HuH-7.5 (cell line): ENCODE measurements around the gene AJAP1.

Experiments
- DNase-seq: peaks from one replicate; pipeline ENCODE4 v3.0.0; 2011; ENCODE audit warnings: low spot score

The AJAP1 gene

DNA sequence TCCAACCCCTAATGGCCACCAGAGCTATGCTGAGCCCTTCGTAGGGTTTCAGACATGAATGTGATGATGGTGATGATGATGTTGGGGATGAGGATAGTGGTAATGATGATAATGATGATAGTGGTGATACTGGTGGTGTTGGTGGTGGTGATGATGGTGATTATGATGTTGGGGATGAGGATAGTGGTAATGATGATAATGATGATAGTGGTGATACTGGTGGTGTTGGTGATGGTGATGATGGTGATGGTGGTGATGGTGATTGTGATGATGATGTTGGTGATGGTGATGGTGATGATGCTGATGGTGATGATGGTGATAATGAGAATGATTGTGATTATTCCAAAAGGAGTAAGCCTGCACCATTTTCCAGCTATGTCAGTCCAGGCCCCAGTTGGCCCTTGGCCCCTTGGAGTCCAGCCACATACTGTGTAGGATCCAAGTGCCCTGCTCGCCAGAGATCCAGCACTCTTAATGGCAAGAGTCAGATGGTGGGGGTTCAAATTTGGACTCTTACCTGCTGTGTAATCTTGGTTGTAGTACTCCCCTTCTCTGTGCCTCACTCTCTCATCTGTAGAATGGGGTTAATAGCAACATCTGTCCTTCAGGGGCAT lies 28.3 kb downstream of the AJAP1 start:
- DNase-seq, result no peak

DNA sequence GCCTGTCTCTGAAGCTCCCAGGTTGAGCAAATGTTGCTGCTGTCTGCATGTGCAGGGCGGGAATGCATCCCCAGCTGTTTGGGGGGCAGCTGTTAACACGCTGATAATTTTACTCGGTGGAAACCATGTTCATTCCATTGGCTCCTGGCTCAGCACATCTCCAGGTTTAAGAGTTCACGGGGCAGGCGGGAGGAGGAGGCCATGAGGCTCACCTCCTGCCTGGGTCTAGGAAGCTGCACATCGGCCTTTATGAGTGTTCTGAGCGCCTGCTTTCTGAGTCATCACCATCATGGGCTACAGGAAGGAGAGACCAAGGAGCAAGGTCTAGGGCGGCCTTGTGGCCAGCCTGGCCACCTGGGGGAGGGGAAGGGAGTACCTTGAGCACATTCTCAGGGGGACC lies 29.7 kb downstream of the AJAP1 start:
- DNase-seq, result no peak

DNA sequence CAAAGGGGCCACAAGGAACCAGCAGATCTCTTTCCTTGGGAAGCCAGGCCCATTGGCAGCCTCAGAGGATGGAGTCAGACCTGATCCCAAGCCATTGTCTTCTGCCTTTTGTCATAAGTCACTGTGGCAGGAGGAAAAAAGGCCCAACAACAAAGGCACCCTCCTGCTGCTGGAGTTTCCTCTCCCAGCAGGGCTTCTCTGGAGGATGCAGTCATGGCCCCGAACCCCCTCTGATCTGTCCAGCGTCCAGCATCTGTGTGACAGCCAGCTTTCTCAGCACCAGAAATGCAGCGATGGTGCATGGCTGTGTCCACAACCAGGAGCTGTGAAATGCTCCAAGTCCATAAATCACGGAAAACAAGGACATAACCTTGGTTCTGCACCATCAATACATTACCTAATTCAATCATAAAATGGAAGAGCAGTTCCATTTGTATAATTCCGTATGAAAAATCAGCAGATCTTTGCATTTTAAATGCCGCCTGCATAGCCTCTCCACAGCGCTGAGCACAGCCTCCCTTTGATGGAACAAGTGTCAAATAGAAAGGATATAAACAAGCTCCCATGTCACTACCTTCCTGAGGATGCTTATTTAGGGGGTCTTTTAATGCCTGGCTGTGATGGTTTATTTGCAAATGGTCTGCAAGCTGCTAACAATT lies 30.6 kb downstream of the AJAP1 start:
- no peak for DNase-seq

DNA sequence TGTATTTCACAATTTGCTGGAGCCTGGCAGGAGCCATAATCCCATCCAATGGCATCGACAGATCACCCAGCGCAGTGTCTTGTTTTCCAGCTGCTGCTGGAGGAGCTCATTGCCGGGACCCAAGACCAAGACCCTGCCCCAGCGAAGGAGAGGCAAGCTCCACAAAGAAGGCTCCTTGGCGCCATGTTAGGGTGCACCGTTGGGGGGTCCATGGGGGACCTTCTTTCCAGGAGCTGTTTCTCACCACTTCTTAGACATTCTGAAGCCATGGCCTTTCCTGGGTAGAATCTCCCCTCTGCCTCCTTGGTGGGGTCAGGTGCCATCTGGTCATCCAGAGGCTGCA lies 31.1 kb downstream of the AJAP1 start:
- DNase-seq, result no peak

DNA sequence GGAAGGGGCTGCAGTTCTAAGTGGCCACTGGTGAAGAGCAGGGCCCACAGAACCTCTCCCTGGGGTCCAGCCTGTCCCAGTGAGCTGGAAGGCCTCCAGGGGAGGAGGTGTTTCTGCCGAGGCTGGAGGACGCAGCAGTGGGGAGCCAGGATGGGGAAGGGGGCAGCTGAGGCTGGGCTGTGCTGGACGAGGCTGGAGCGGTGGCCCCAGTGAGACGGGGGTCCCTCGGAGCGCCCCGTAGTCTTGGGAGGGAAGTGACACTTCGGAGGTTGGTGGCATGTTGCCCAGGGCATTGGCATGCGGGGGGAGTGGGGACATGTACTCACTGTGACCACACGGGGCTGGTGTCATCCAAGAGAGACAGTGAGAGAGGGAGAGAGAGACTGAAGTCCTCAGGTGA lies 33.5 kb downstream of the AJAP1 start:
- no peak for DNase-seq

DNA sequence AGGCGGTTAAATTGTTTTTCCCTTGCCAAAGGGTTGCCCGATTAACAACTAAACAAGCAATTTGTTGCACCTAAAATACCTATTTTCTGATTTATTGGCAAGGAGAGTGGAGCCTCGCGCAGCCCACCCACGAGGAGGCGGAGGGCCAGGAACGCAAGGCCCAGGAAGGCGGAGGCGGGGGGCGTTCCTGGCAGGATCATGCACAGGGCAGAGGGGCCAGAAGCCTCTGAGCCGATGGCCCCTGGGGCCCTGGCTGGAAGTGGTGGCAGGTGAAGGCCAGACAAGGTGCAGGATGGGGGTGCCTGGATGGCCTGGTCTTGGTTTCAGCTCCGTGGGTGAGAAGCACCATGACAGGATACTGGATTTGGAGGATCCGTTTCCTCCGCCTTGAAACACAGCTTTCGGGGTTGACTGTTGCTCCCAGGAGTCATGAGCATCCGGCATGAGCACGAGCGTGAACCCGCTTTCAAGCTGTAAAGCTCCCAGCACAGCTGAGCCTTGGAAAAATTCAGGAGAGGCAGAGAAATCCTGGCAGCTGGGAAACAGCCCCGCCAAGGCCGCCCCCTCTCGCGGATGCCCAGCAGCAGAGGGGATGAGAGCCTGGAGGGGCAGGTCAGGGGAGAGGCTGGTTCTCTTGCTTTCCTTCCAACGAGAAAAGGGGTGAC lies 35.0 kb downstream of the AJAP1 start:
- no peak for DNase-seq

DNA sequence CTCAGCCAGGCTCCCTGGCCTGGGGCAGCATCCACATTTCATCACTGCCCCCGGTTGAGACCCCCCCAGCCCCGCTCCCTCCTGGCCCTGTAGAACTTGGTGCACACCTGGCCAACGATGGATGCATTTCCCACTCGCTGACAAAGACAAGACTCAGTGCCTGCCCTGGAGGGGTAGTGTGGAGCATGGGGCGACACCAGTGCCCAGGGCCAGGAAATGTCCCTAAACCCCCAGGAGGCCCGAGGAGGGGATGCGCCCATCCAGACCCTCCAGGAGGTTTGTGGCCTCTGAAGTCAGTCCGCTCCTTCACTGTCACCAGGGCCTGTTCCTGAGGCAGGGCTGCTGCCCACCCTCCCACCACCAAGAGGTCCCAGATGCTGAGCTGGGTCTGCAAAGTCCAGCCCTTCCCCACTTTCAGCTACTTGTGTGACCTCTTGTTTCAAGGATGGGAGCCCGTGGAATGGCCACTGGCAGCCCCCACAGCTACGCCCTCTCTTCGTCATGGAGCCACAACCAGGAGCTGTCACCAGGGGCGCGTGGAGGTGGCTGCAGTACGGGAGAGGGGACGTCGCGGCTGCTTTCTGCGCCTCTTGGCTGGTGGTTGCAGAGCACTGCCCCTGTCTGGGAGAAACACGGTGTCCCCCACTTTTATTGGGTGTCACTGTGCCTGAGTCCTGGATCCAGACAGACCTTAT lies 35.7 kb downstream of the AJAP1 start:
- DNase-seq, result no peak

DNA sequence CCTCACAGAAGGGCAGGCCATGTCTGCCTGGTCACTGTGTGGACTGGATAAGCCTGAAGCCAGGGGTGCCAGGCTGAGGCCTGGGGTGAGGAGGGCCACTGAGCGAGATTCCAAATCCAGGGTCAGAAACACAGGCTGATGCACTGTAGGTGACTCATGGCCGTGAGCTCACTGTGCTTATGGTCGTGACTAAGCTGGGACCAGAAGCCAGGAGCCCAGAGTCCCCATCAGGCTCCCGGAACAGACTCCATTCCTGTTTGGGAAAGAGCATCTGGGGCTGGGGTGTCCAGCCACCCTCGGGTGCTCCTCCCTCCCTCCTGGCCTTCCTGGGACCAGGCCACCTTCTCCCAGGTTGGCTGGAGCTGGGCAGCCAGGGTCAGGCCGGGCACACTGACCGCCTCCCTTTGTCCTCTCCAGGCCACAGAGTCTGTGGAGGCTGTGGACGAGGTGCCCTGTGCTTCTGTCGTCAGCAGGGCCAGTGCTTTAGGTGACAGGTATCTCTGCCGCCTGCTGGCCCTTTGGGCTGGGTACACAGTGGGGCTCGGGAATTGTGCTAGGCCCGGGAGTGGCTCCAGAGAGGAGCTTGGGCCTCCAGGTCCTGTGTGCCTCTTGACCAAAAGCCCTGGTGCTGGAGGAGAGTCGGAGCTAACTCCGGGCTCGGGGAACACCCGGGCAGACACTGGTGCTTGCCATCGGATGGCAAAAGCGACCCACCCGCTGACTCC lies 36.7 kb downstream of the AJAP1 start:
- no peak for DNase-seq

DNA sequence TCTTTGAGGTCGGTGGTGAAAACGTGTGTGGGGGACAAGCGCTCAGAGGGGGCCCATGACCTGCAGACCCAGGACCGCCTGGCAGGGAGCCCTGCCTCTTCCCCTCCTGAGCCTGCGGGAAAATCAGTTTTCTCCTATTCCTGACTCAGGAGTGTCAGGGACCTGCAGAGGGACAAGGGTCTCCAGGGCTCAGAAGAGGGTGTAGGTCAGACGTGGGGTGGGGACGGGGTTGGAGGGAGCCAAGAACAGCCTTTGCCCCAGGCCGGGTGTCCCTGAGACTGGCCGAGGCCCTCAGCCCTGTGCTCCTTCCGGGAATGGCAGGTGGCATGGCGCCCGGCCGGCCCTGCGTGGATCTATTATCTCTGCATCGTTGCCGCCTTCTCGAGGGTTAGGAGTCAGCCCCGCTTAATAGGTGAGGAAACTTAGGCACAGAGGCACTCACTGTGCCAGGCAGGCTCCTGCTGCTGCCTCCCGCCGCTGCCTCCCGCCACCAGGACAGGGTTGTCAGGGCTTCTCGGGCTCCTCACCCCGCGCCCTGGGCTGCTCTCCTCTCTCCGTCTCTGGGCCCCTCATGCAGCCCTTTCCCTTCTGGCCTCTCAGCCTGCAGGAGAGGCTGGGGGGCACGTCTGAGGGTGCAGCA lies 37.5 kb downstream of the AJAP1 start:
- DNase-seq, result no peak

DNA sequence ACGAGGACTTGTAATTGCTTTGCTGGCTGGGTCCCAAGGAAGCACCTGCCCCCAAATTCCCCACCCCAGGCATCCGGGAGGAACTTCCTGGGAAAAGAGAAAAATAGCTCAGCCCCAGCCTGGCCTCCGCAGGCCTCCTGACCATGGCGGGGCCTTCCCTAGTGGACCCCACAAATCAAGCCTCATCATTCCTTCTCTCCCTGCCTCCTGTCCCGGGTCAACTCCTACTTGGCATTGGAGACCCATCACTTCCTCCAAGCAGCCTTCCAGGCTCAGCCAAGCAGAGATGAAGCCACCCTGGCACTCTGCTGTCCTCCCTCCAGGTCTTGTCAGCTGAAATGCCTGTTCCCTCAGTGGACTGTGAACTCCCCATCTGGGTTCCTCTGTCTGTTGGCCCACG lies 38.0 kb downstream of the AJAP1 start:
- DNase-seq, result no peak

DNA sequence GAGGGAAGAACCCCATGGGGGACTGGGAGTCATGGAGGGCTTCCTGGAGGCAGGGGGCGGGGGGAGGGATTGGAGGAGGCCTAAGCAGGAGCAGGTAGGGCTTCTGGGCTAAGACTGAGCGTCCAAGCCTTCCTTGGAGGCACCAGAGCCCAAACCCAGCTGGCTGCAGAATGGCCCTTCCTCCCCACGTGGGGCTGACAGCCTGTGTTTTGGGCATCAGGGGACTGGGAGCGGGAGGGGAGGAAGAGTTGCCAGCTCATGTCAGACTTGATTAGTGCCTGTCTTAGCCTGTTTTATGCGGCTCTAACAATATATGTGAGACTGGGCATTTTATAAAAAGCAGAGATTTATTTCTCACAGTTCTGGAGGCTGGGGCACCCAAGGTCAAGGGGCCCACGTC lies 38.9 kb downstream of the AJAP1 start:
- no peak for DNase-seq

DNA sequence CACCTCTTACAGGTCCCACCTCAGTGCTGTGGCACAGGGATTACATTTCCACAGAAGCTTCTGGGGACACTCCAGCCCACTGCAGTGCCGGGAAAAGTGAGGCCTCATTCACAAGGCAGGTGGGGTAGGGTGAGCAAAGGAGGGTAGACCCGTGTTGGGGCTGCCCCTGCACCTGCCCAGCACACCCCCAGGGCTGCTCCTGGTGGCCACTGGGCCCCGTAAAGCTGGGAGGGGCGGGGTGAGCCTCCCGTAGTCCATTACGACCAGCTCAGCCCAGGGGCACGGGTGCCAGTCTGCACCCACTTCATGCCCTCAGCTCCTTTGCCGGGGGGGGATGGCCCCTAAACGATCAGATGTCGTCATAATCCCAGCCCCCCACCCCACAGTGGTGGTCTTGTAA lies 39.5 kb downstream of the AJAP1 start:
- no peak for DNase-seq

DNA sequence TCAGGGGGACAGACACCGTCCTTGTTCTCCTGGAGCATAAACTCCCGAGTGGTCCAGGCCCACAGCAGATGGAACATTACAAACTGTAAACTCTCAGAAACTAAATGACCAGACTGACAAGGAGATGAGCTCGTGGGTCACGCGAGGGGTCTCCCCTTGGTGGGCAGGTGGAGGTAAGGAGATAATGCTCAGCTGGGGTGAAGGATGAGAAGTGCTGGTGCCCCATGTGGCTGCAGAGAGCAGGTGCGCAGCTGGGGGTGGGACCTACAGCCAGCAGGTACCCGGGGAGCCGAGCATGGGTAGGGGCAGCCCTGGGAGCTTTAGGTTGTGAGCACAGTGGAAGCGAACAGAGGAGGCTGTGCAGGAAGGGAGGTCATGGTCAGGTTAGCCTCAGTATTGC lies 40.1 kb downstream of the AJAP1 start:
- no peak for DNase-seq

DNA sequence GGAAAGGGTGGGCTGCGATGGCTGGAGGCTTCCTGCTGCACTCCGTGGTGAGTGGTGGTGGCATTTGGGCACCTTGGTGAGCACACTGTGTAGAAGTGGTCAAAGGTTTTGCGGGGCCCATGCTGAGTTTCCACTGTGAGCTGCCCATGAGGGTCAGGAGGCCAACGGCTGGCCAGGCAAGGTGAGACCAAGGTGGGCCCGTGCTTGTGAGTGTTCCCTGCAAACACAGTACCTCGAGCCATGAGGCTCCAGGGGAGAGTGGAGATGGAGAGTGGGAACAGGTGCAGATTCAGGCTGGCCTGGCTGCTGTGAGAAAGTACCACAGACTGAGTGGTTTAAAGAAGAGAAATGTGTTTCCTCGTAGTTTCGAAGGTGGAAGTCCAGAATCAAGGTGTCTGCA lies 40.8 kb downstream of the AJAP1 start:
- no peak for DNase-seq

DNA sequence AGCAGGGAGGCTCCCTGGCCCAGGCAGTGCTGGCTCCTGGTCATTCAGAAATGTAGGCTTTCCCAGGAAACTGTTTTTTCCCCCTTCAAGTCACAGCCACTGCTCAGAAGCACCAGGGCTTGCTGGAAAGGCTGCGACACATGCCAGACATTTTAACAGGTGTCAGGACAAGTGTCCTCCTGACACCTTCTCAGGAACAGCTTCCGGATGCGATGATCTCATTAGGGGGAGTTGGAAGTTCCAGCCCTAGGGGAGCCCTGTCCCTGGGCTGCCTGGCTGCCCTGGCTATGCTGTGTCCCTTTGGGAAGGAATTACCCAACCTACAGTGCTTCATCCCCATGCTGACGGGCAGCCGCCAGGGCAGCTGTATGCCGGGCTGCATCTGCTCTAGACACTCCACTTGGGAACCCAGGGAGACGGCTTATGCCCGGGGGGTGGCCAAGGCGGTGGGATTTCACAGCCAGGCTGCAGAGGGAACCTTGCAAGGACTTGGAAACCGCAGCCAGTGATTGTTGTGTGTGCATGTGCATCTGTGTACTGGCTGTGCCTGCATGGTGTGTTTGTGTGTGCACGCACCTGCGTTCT lies 41.8 kb downstream of the AJAP1 start:
- DNase-seq, result no peak

DNA sequence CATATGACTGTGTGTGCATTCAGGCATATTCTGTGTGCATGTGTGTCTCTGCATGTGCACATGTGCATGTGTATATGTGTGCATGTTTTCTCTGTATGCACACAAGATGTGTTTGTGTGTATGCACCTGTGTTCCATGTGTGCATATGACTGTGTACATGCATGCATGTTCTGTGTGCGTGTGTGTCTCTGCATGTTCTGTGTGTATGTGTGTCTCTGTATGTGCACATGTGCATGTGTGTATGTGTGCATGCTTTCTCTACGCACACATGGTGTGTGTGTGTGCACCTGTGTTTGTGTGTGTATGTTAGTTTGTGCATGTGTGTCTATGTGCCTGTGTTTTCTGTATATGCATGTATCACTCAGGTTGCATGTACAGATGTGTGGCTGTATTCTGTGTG lies 42.3 kb downstream of the AJAP1 start:
- no peak for DNase-seq

DNA sequence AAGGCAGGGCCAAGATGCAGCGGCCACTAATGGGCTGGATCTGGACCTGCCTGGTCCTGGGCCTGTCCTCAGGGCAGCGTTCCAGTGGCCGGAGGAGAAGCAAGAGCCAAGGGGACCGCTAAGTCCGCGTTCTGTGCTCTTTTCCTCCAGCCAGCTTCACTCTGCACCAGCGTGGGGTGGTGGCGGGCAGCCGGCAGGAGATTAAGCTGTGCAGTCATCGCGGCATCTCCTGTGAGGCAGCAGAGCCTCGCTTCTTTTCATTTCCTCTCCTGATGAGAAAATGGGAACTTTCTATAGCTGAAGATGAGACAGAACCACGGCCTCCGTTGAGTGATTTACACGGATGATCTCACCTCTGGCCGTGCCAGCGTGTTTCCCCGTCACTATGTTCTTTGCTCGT lies 43.4 kb downstream of the AJAP1 start:
- DNase-seq, result no peak

DNA sequence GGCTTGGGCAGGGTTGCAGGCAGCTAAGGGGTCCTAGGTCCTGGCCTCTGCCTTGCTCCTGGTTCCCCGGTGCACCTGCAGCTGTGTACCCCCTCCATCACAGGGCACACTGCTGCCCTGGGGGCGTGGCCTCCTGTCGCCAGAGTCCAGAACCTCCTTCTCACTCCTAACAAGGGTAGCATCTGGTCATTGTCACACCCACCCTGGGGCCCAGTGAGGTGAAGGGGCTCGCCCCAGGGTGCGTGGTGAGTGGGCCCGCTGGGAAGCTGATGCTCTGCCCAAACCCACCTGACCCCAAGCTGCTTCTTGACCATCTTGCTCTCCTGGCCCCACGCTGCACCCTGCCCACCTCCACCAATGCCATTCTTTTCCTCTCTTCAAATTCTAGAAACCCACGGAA lies 44.5 kb downstream of the AJAP1 start:
- DNase-seq, result no peak

DNA sequence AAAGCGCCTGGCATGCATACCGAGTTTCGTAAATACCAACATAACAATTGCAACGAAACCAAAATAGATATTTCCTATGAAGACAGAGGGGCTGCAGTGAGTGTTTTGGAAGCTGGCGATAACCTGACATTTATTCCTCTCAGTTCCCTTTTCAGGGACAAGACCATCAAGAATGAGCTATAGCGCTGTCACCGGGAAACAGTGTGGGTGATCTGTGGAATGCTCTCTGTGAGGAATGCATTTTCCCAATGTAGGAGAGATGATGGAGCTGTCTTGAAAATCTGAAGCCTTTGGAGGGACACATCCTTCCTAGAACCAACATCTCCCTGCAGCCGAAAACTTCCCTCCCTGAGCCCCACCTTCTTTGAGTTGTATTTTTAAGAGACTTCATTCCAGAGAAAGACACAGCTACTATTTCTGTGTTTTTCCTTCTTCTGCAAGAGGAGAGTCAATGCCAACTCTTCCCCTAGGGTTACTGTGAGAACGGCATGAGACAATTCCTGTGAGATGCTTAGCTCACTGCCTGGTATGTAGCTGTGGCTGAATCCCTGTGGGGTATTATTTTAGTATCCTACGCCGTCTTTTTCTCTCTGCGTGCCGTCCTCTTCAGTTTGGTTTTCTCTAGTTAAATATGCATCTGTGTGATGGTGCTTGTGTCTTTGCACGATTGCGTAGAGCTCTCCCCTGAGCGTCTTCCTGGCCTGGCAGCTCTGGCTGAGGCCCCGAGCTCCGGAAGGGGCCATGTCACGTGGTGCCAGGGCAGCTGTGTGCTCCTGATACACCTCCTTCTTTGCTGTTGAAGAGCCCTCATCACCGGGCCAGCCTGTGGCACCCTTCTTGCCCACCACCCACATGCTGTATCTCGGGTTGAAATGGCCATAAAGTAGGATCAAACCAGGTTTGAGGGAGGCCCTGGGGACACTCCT lies 45.2 kb downstream of the AJAP1 start:
- no peak for DNase-seq

DNA sequence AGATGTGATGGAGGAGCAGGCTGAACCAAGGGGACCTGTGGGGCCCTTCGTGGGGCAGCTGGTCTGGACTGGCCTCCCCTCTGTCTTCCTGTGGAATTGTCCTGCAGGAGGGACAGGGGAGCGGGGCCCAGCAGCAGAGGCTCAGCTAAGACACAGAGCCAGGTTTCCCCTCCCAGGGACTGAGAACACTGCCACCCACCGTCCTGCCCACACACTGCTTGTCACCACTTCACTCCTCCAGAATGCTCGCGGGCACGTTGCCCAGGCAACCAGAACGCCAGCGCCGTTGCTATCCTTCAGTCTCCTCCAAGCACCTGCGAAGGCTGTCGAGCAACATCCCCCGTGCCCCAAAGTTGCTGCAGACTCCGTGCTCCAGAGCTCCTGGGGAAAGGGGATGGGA lies 46.4 kb downstream of the AJAP1 start:
- no peak for DNase-seq

DNA sequence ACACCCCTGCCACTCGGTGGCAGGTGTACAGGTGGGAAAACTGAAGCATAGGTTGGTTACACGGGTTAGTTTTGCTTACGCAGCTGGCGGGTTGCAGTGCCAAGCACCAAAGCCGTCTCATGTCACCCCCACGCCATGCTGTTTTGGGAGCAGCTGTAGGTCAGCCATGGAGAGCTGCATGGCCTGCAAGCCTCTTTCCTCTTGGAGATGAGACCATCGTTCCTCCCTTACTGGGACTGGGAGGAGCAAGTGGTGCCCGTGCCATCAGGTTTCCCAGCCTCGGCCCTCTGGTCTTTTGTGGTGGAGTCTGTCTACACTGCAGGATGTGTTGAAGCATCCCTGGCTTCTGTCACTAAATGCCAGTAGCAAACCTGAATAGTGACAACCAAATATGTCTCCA lies 46.9 kb downstream of the AJAP1 start:
- no peak for DNase-seq
